HUES48 (cell line): ENCODE measurements around the gene GRAP.
"Not testable (repeated sequence)": the region's sequence is repeated elsewhere in the genome, so short reads cannot be mapped to it uniquely, and the experiment has no call there.

ENCODE experiments used
- H3K27ac ChIP-seq: one replicate; pipeline ENCODE4 v1.7.0; 2013; ENCODE audit warnings: low read depth, low read length, inconsistent platforms
- H3K27me3 ChIP-seq: 2 replicates; pipeline ENCODE4 v1.6.1; 2013; ENCODE audit warnings: mild to moderate bottlenecking, low read length; ENCODE audit not compliant: control insufficient read depth, insufficient read depth
- H3K36me3 ChIP-seq: 2 replicates; pipeline ENCODE4 v1.6.1; 2013; ENCODE audit warnings: low read length; ENCODE audit not compliant: control insufficient read depth, insufficient read depth
- H3K4me1 ChIP-seq: 2 replicates; pipeline ENCODE4 v1.6.1; 2013; ENCODE audit warnings: mild to moderate bottlenecking, low read length; ENCODE audit not compliant: control insufficient read depth, insufficient read depth
- H3K4me3 ChIP-seq: 2 replicates; pipeline ENCODE4 v1.5.1; 2013; ENCODE audit warnings: mild to moderate bottlenecking, low read depth, low read length
- H3K9ac ChIP-seq: 2 replicates; pipeline ENCODE4 v1.6.1; 2013; ENCODE audit warnings: mild to moderate bottlenecking, low read depth, low read length, moderate library complexity
- H3K9me3 ChIP-seq: 2 replicates; pipeline ENCODE4 v1.6.1; 2013; ENCODE audit warnings: low read length; ENCODE audit not compliant: control insufficient read depth, insufficient read depth

The GRAP gene

DNA sequence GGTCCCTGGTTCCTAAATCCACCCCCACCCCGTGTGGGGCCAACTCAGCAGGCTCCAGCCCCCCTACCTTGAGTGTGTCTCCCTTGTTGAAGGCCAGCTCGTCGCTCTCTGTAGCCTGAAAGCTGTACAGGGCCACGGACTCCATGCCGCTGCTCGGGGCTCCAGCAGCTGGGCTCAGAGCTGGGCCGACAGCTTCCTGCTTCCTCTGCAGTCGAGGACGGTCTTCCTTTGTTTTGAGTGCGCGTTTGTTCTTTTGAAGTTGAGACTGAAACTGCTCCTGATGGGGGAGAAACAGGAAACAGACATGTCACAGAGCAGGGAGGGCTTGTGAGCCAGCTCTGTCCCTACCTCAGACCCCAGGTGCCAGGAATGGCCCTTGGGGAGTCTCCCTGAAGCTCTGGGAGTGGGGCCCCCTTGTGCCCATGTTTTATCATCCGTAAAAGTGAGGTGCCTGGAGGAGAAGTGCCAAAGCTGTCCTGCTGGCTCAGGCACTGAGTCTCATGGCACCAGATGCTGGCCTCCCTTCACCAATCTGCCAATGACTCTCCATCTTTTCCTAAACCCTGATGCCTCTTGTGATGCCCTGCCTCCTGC is at the start of gene GRAP:
TSS of gene GRAP (minus strand) at position 176 of the 594 bp plus-strand sequence. CDS start at position 145, 31 bp downstream.
- H3K27ac ChIP-seq, H3K4me1 ChIP-seq, H3K4me3 ChIP-seq, H3K36me3 ChIP-seq, H3K9me3 ChIP-seq, H3K27me3 ChIP-seq, H3K9ac ChIP-seq: not testable (repeated sequence)

DNA sequence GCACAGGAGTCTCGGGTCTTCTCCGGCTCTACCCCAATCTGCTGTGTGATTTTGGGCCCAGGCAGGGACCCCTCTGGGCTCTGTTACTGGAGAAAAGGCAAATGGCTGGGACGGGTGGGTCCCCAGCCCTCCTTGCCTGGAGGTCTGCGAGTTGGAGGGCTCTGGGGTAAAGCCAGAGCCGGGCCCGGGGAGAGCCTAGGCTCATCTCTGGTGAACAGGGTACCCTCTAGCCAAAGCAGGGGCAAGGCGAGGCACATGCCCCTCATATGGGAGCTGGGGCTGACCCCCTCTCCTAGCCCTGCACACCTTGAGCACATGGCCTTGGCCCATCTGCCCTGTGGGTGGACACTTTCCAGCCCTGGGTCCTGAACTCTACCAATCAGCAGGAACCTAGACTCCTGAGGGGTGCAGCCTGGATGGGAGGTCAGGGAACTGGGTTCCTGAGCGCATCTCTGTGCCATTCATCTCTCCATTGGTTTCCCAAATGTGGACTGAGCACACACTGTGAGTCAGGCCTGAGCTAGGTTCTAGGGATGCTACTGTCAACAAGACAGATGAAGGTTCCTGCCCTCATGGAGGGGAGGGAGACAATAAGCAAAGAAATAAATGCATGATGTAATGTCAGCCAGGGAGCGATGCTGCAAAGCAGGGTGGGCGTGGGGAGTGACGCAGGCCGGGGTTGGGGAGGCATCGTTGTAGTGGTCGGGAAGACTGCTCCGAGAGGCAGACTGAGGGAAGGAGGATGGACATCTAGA is 47.1 kb upstream of the GRAP start:
- not testable (repeated sequence) for H3K27me3 ChIP-seq, H3K36me3 ChIP-seq, H3K4me1 ChIP-seq, H3K27ac ChIP-seq, H3K9me3 ChIP-seq, H3K9ac ChIP-seq, H3K4me3 ChIP-seq

DNA sequence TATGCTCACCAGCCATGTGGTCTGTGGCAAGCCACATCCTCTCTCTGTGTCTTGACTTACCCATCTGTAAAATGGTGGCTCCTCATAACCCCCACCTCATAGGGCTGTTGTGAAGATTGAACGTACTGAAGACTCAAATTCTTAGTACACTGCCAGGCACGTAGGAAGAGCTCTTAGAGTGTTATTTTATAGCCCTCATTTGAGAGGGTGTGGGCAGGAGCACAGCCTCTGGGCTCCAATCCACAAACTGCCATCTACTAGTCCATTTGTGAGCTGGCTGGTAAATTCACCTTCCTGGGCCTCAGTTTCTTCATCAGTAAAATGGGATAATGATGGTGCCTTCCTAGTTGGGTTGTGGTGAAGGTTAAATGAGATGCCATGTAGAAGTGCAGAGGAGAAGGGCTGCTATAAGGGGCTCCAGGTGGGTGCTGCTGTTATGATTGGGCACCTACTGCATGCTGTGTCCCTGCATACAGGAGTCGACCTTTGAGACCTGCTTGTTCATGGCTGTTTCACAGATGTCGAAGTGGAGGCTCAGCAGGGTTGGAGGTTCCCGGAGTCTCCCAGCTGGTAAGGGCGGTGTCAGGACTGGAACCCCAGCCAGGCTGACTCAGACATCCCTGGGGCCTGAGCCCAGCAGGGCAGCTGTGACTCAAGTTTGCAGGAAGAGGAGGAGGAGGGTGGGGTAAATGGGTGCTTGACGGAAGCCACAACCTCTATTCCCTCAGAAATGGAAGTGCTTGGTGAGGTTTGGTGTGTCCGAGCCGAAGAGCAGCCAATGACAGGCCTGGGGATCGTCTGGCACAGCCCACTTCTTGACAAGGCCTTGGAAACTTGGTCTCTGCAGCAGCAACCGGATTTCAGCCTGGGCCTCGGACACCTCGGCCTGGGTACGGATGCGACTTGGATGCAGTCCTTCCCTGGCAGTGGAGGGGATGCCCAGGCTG is 46.3 kb upstream of the GRAP start:
- not testable (repeated sequence) for H3K27me3 ChIP-seq, H3K4me1 ChIP-seq, H3K4me3 ChIP-seq, H3K36me3 ChIP-seq, H3K9ac ChIP-seq, H3K27ac ChIP-seq, H3K9me3 ChIP-seq

DNA sequence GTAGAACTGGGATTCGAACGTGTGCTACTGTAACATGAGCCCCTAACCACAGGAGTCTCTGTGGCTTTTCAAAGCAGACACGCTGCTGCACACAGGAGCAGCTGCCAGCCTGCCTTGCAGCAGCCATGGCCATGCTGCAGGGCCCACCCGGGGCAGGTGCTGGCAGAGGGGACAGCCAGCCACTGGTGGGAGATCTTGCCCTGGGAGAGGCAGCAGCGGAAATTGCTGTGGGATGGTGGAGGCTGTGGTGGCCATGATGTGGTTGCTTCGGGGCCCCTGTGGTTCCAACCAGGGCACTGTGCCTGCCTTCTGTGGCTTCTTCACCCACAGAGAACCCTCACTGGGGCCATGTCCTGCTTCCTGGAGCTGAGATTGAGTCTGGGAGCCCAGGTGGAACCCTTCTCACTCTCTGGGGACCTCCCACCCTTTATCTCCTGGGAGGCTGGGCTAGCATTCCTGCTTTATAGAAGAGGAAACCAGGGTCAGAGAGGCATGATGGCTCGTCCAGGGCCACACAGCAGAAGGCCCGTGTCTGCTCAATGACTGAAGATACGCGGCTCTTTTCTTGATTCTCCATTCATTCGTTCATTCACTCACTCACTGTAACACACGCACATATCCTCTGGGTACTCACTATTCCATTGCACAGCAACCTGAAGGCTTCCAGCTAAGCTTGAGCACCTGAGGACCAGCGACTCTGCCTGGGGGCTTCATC is 43.5 kb upstream of the GRAP start:
- H3K9ac ChIP-seq, H3K27ac ChIP-seq, H3K4me3 ChIP-seq, H3K9me3 ChIP-seq, H3K4me1 ChIP-seq, H3K27me3 ChIP-seq, H3K36me3 ChIP-seq: not testable (repeated sequence)

DNA sequence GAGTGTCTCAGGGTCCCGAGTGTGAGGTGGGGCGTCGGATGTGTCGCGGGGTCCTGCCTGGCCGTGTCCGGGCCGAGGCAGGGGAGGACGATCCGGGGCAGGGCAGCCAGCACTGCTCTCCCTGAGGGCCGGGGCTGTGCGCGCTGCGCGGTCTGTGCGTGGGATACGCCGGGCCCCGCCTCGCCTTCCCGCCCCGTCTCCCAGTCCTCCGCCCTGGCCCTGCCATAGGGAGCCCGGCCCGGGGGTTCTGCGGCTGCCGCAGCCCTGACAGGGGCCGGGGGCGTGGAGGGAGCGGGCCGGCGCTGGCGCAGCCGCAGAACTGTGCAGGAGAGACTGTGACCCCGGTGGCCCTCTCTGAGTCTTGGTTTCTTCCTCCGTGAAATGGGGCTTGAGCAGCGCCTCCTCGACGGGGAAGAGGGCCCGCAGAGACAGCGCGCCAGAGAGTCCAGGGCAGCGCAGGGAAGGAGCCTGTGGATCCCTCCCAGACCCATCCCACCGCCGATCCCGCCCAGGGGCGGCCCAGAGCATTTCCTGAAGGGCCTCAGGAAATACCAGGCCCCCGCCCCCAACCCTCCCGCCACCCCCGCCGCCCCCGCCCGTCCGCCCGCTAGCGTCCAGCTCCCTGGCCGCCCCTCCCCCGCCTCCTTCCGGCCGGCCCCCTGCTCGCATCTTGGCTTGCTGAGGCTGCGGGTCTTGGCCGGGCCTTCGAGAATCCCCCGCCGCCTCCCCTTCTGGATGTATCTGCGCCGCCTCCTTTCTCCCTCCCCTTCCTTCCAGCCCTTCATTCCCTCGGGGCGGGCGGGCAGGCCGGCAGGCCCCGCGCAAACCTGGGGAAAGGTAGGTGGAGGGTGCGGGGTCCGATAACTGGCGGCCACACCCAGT is 42.3 kb upstream of the GRAP start:
- not testable (repeated sequence) for H3K36me3 ChIP-seq, H3K4me3 ChIP-seq, H3K9me3 ChIP-seq, H3K4me1 ChIP-seq, H3K27ac ChIP-seq, H3K9ac ChIP-seq, H3K27me3 ChIP-seq

DNA sequence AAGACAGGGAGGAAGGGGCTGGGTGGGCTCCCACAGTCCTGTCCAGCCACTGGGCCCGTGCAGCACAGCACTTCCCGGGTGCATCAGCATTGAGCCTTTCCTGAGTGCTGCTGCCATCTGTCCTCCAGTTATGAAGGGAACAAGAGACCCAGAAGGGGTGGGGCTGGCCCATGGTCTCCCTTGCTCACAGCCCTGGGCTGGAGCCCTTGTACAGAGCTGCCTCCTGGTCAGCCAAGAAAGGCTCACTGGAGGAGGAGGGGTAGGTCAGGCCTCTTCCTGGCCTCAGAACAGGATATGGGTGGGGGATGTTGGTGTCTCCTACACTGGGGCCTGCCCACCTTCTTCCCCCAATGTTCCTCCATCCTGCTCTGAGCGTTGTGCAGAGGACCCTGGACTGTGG is 30.6 kb upstream of the GRAP start:
- not testable (repeated sequence) for H3K4me3 ChIP-seq, H3K27me3 ChIP-seq, H3K9ac ChIP-seq, H3K9me3 ChIP-seq, H3K36me3 ChIP-seq, H3K27ac ChIP-seq, H3K4me1 ChIP-seq

DNA sequence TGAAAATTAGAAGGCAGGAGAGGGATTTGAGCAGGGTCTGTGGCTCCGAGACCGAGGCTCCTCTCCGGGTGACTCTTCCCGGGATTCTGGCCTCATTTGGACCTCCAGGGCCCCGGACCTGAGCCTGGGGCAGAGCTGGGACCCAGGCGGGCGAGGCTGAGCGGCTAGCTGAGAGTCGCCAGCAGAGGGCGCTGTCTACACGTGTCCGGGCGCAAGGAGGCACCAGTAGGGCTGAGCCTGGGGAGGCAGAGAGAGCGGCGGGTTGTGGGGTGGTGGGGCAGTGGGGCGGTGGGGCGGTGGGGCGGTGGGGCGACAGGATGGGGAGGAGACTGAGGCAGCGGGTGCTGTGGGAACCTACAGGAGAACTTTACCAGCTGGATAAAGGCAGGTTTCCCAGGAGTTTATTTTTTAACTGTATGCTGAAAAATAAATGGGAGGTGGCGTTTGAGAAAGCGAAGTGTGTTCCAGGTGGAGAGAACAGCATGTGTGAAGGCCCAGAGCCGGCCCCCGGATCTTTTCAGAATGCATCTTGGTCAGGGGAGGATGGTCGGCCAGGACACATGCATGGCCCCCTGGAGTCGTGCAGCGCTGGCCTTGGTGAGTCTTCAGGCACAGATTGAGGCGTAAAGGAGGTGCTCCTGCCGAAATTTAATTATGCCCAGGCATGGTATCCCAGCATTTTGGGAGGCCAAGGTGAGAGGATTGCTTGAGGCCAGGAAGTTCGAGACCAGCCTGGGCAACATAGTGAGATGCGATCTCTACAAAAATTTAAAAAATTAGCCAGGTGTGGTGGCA is 29.8 kb upstream of the GRAP start:
- not testable (repeated sequence) for H3K4me1 ChIP-seq, H3K9me3 ChIP-seq, H3K27me3 ChIP-seq, H3K36me3 ChIP-seq, H3K27ac ChIP-seq, H3K4me3 ChIP-seq, H3K9ac ChIP-seq

DNA sequence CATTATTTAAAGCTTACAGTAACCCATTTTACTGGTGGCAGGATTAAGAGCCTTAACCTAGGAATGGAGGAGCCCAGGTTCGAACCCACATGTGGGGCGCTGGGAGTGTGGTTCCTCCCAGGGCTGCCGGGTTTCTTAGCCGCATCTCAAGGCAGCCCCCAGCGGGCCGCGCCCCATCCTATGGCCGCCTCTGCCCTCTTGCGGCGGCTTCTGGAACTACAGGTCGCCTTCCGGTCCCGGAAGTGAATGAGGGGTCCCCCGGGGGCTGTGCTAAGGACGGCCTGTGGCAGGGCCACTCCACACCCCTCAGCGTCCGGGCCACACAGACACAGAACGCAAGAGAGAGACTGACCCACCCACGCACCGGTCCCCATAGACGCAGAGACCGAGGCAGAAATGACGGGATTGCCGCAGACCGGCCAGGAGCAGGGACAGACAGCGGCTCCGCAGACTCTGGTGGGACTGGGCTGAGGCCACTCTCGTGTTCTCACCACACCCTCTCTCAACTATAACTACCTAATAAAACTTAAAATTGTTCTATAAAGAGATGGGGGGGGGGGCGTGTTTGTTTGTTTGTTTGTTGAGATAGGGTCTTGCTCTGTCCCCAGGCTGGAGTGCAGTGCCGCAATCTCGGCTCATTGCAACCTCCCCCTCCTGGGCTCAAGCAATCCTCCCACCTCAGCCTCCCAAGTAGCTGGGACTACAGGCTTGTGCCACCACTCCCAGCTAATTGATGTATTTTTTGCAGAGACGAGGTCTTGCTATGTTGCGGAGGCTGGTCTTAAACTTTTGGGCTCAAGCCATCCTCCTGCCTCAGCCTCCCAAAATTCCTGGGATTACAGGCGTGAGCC is 23.8 kb upstream of the GRAP start:
- not testable (repeated sequence) for H3K9ac ChIP-seq, H3K4me3 ChIP-seq, H3K27ac ChIP-seq, H3K4me1 ChIP-seq, H3K9me3 ChIP-seq, H3K27me3 ChIP-seq, H3K36me3 ChIP-seq

DNA sequence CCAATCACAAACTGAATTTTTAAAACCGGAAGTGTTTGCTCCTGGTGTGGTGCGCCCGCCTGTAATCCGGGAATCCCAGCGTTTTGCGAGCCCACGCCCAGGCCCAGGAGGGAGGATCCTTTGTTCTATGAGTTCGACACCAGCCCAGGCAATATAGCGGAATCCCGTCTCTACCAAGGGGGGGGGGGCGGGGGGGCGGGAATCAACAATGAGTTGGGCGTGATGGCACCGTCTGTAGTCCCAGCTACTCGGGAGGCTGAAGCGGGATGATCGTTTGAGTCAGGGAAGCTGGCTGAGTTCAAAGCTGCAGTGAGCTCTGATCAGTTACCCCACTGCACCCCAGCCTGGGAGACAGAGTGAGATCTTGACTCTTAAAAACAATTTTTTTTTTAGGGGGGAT is 17.6 kb upstream of the GRAP start:
- not testable (repeated sequence) for H3K27me3 ChIP-seq, H3K4me3 ChIP-seq, H3K9me3 ChIP-seq, H3K36me3 ChIP-seq, H3K4me1 ChIP-seq, H3K9ac ChIP-seq, H3K27ac ChIP-seq
